CD4-positive, CD25-positive, alpha-beta regulatory T cell (primary cell): ENCODE results near the gene GREM1. TPM values are rescaled to one million over a fixed set of nuclear protein-coding genes. Genes with fewer than 3 reads are reported as not detected.

Experiments
- ATAC-seq, 2 donors: fragments of 150-1000 bp; cut with Tn5 transposase; one replicate each; pipeline ENCODE4 v1.10.0; 2021; ENCODE audit warnings: low read depth in 2 of 2, moderate number of reproducible peaks in 2 of 2, moderate library complexity in 1 of 2
- DNase-seq, 3 donors: peaks; one replicate each; pipeline versions ENCODE4 v3.0.0 to v3.0.0-alpha.2; 2012 to 2022; ENCODE audit warnings: mixed read lengths in 1 of 3
- H3K27ac ChIP-seq: one replicate; pipeline ENCODE4 v1.7.0; 2013; ENCODE audit warnings: mild to moderate bottlenecking, low read length; ENCODE audit not compliant: insufficient read depth, poor library complexity, severe bottlenecking
- H3K27me3 ChIP-seq: one replicate; pipeline ENCODE4 v1.7.0; 2013; ENCODE audit warnings: low read length; ENCODE audit not compliant: control insufficient read depth, insufficient read depth
- H3K36me3 ChIP-seq: one replicate; pipeline ENCODE4 v1.7.0; 2013; ENCODE audit warnings: mild to moderate bottlenecking, low read length, moderate library complexity; ENCODE audit not compliant: control insufficient read depth, insufficient read depth
- H3K4me1 ChIP-seq: 2 replicates; pipeline ENCODE4 v1.7.0; 2013; ENCODE audit warnings: mild to moderate bottlenecking, low read length; ENCODE audit not compliant: insufficient read depth, control insufficient read depth, poor library complexity, severe bottlenecking
- H3K4me3 ChIP-seq: one replicate; pipeline ENCODE4 v1.7.0; 2013; ENCODE audit warnings: low read depth, mild to moderate bottlenecking, low read length, moderate library complexity
- H3K9me3 ChIP-seq, 2 experiments: 1 replicate in 1 of 2; 2 replicates in 1 of 2; pipeline ENCODE4 v1.7.0; 2013; ENCODE audit warnings: low read length in 2 of 2, mild to moderate bottlenecking in 1 of 2, moderate library complexity in 1 of 2; ENCODE audit not compliant: control insufficient read depth in 2 of 2
- H3K27ac Mint-ChIP-seq, 3 donors: one replicate each; pipeline ENCODE4 v1.8.0; 2020 to 2022; ENCODE audit warnings: mild to moderate bottlenecking in 3 of 3, mixed read lengths in 3 of 3, moderate library complexity in 2 of 3
- H3K27me3 Mint-ChIP-seq: one replicate; pipeline ENCODE4 v1.8.0; 2022; ENCODE audit warnings: mild to moderate bottlenecking, mixed read lengths
- H3K36me3 Mint-ChIP-seq: one replicate; pipeline ENCODE4 v1.8.0; 2020; ENCODE audit warnings: mixed read lengths
- H3K4me1 Mint-ChIP-seq, 4 donors: one replicate each; pipeline ENCODE4 v1.8.0; 2020 to 2022; ENCODE audit warnings: mixed read lengths in 4 of 4, mild to moderate bottlenecking in 1 of 4
- H3K4me3 Mint-ChIP-seq, 4 donors: one replicate each; pipeline ENCODE4 v1.8.0; 2020 to 2022; ENCODE audit warnings: mild to moderate bottlenecking in 4 of 4, mixed read lengths in 4 of 4, moderate library complexity in 3 of 4
- H3K9me3 Mint-ChIP-seq, 7 donors: one replicate each; pipeline ENCODE4 v1.8.0; 2020 to 2022; ENCODE audit warnings: mixed read lengths in 7 of 7, mild to moderate bottlenecking in 3 of 7, moderate library complexity in 2 of 7
- polyA plus RNA-seq, 4 donors: library from polyadenylated mRNA; unstranded; fragments of 300-500 nt; fragmentation: Illumina TruSeq; gene quantifications; one replicate each; pipeline ENCODE4 v1.2.3, GENCODE V29; 2021
- total RNA-seq: library from RNA; stranded (reverse); gene quantifications from one replicate; pipeline ENCODE4 v1.2.3, GENCODE V29; 2022

GREM1 gene
- total and polyA plus RNA-seq, 5 donors from 2014 or later = not detected

GRCh38 chr15:32757426-32757825 is 39.6 kb downstream of the GREM1 start:
- H3K4me1 Mint-ChIP-seq = no peaks in the 10 kb centered on the region
- DNase-seq (no peak), ATAC-seq (no peak)
- H3K4me3 ChIP-seq = no peak overlapping the region
- H3K9me3 ChIP-seq = no peaks in the 10 kb centered on the region
- peaks cover 4% of the 10 kb centered on the region for H3K27me3 ChIP-seq
- H3K27ac Mint-ChIP-seq = no peak overlapping the region
- H3K36me3 Mint-ChIP-seq = peaks cover 3% of the 10 kb centered on the region
- H3K27ac ChIP-seq = no peak overlapping the region
- peaks cover 21% of the 10 kb centered on the region for H3K27me3 Mint-ChIP-seq
- no peaks in the 10 kb centered on the region for H3K4me1 ChIP-seq
- no peak overlapping the region for H3K4me3 Mint-ChIP-seq
- H3K36me3 ChIP-seq = no peaks in the 10 kb centered on the region
- H3K9me3 Mint-ChIP-seq = peaks cover 0 to 2% (median 0%) of the 10 kb centered on the region in 7 donors

DNA sequence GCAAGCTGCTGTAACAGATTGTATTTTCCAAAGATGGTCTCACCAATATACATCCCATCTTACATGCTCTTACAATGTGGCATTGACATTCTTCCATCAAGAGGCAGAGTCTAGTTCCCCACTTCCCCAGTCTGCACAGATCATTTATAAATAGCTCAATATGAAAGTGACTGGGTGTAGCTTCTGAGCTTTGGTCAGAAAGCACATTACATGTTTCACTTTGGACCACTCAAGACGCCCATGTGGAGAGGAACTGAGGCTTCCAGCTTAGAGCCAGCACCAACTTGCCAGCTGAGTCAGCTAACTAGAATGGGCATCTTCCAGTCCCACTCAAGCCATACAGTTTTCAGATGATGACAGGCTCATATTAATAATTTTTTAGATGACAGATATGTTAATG is 45.5 kb downstream of the GREM1 start:
- Mint-ChIP-seq H3K4me1 (no peaks in the 10 kb centered on the region), H3K27ac (no peak overlapping the region), H3K36me3 (no peaks in the 10 kb centered on the region), H3K27me3 (peaks cover 17% of the 10 kb centered on the region), H3K4me3 (no peak overlapping the region), H3K9me3 (peaks cover 0 to 2% (median 0%) of the 10 kb centered on the region in 7 donors)
- H3K27me3 ChIP-seq = peaks cover 3% of the 10 kb centered on the region
- ATAC-seq (no peak), DNase-seq (no peak)
- no peaks in the 10 kb centered on the region for H3K9me3 ChIP-seq
- no peak overlapping the region for H3K27ac ChIP-seq
- no peaks in the 10 kb centered on the region for H3K36me3 ChIP-seq
- H3K4me3 ChIP-seq = no peak overlapping the region
- no peaks in the 10 kb centered on the region for H3K4me1 ChIP-seq

DNA sequence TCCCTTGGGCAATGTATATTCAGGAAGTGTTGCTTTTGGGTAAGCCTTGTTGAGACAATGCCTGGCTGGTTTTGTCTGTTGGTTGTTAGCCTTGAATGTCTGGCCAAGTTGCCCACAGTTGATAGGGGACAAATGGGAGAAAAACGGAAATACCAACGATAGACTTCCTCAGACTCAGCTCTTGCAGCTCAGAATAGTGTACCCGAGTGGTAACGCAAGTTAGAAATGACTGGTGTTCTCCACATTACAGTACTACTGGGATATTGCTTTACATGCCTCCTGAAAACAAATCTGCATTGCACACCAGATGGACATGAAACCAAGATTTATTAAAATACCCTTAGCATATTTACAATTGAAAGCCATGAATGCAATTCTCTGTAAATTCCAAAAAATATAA is 47.4 kb downstream of the GREM1 start:
- H3K9me3 Mint-ChIP-seq = peaks cover 0 to 2% (median 0%) of the 10 kb centered on the region in 7 donors
- no peaks in the 10 kb centered on the region for H3K4me1 ChIP-seq
- peaks cover 11% of the 10 kb centered on the region for H3K27me3 Mint-ChIP-seq
- no peak overlapping the region for H3K27ac Mint-ChIP-seq
- ATAC-seq (no peak), DNase-seq (no peak)
- H3K36me3 ChIP-seq = no peaks in the 10 kb centered on the region
- H3K27me3 ChIP-seq = peaks cover 3% of the 10 kb centered on the region
- no peaks in the 10 kb centered on the region for H3K4me1 Mint-ChIP-seq
- no peak overlapping the region for H3K4me3 ChIP-seq
- no peaks in the 10 kb centered on the region for H3K9me3 ChIP-seq
- no peak overlapping the region for H3K4me3 Mint-ChIP-seq
- H3K27ac ChIP-seq = no peak overlapping the region
- no peaks in the 10 kb centered on the region for H3K36me3 Mint-ChIP-seq

DNA sequence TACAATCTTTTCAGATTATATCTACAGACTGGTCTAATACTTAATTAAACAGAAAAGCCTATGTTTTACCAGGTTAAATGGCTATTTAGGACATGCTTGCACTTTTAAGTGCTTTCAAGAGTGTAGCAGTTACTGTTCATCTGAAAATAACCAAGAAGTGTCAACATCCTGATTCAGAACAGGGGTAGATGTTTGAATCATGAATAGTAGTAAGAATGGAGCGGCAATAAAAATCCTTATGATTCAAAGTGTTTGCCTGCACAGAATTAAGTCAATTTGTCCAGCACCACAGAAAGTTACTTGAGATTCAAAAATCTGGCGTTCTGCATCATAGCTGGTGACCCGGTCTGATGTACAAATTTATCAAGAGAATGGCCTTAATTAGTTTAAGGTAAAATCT is 48.3 kb downstream of the GREM1 start:
- no peak for DNase-seq
- no peaks in the 10 kb centered on the region for H3K9me3 ChIP-seq
- no peaks in the 10 kb centered on the region for H3K36me3 Mint-ChIP-seq
- no peaks in the 10 kb centered on the region for H3K27me3 ChIP-seq
- no peak overlapping the region for H3K4me3 Mint-ChIP-seq
- no peaks in the 10 kb centered on the region for H3K4me1 ChIP-seq
- H3K27ac ChIP-seq = no peak overlapping the region
- H3K27me3 Mint-ChIP-seq = peaks cover 4% of the 10 kb centered on the region
- peaks cover 0 to 2% (median 0%) of the 10 kb centered on the region in 7 donors for H3K9me3 Mint-ChIP-seq
- H3K4me1 Mint-ChIP-seq = no peaks in the 10 kb centered on the region
- no peak for ATAC-seq
- H3K4me3 ChIP-seq = no peak overlapping the region
- no peaks in the 10 kb centered on the region for H3K36me3 ChIP-seq
- H3K27ac Mint-ChIP-seq = no peak overlapping the region

DNA sequence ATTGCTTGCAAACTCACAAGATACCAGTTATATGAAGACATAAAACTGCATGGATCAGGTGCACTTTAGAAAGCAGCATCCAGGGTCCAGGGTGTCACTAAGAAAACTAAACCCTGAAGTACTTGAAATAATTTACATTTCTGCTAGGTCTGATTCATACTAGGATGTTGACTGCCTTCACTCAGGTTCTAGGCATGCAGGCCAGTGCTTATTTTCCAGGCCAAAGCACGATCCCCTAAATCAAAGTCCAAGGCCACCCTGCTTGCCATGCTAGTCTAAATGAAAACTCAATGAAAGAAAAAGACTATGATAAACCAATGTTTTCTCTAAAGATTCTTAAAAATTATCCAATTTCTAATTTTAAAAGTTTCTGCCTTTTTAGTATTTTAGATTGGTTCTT is 49.4 kb downstream of the GREM1 start:
- H3K27me3 ChIP-seq = no peaks in the 10 kb centered on the region
- DNase-seq = no peak
- H3K4me3 ChIP-seq = no peak overlapping the region
- Mint-ChIP-seq H3K9me3 (peaks cover 0 to 2% (median 0%) of the 10 kb centered on the region in 7 donors), H3K27me3 (peaks cover 4% of the 10 kb centered on the region), H3K27ac (no peak overlapping the region), H3K36me3 (no peaks in the 10 kb centered on the region), H3K4me1 (no peaks in the 10 kb centered on the region), H3K4me3 (no peak overlapping the region)
- no peaks in the 10 kb centered on the region for H3K36me3 ChIP-seq
- no peak overlapping the region for H3K27ac ChIP-seq
- no peak for ATAC-seq
- no peaks in the 10 kb centered on the region for H3K4me1 ChIP-seq
- H3K9me3 ChIP-seq = no peaks in the 10 kb centered on the region

GRCh38 chr15:32774022-32774421 is 56.2 kb downstream of the GREM1 start:
- Histone ChIP-seq H3K27me3 (no peaks in the 10 kb centered on the region), H3K27ac (no peak overlapping the region), H3K4me3 (no peak overlapping the region), H3K4me1 (no peaks in the 10 kb centered on the region), H3K9me3 (peaks cover 4 to 7% of the 10 kb centered on the region in 2 experiments), H3K36me3 (peaks cover 2% of the 10 kb centered on the region)
- ATAC-seq (no peak), DNase-seq (no peak)
- Mint-ChIP-seq H3K27me3 (peaks cover 4% of the 10 kb centered on the region), H3K9me3 (peaks cover 0 to 8% (median 0%) of the 10 kb centered on the region in 7 donors), H3K4me3 (no peak overlapping the region), H3K36me3 (no peaks in the 10 kb centered on the region), H3K27ac (no peak overlapping the region), H3K4me1 (no peaks in the 10 kb centered on the region)

GRCh38 chr15:32775103-32775502 is 57.3 kb downstream of the GREM1 start:
- DNase-seq = no peak
- Mint-ChIP-seq H3K9me3 (peaks cover 0 to 8% (median 2%) of the 10 kb centered on the region in 7 donors), H3K4me3 (no peak overlapping the region), H3K36me3 (no peaks in the 10 kb centered on the region), H3K4me1 (no peaks in the 10 kb centered on the region), H3K27me3 (peaks cover 4% of the 10 kb centered on the region), H3K27ac (peak overlapping the region in 1 of 3 donors; percentile 25)
- peaks cover 2% of the 10 kb centered on the region for H3K36me3 ChIP-seq
- peaks cover 2% of the 10 kb centered on the region for H3K27me3 ChIP-seq
- no peak overlapping the region for H3K27ac ChIP-seq
- H3K4me1 ChIP-seq = no peaks in the 10 kb centered on the region
- no peak overlapping the region for H3K4me3 ChIP-seq
- H3K9me3 ChIP-seq = peaks cover 4 to 7% of the 10 kb centered on the region in 2 experiments
- no peak for ATAC-seq

- H3K4me1 ChIP-seq = no peaks in the 10 kb centered on the region
- H3K27me3 Mint-ChIP-seq = peaks cover 4% of the 10 kb centered on the region
These were observed 60.8 kb downstream of the GREM1 start for GRCh38 chr15:32778391-32779176.

More at GRCh38 chr15:32778391-32779176, 60.8 kb downstream of the GREM1 start:
- Histone ChIP-seq H3K9me3 (peaks cover 4 to 7% of the 10 kb centered on the region in 2 experiments), H3K4me3 (no peak overlapping the region), H3K36me3 (no peaks in the 10 kb centered on the region), H3K27ac (no peak overlapping the region), H3K27me3 (peaks cover 2% of the 10 kb centered on the region)
- Mint-ChIP-seq H3K9me3 (peaks cover 0 to 8% (median 2%) of the 10 kb centered on the region in 7 donors), H3K27ac (no peak overlapping the region), H3K36me3 (no peaks in the 10 kb centered on the region), H3K4me3 (no peak overlapping the region), H3K4me1 (no peaks in the 10 kb centered on the region)
- no peak for ATAC-seq
- no peak for DNase-seq
